Fibroblast of lung (primary cell): ENCODE data around the gene BBOF1. TPM values are rescaled to one million over a fixed set of nuclear protein-coding genes. Genes with fewer than 3 reads are reported as not detected.

Experiments
- DNase-seq, 2 donors: peaks; one replicate each; pipeline versions ENCODE4 v3.0.0 to v3.0.0-alpha.2; 2010; ENCODE audit warnings: low read depth in 2 of 2
- H2AFZ ChIP-seq: 2 replicates; pipeline ENCODE4 v1.5.1; 2012; ENCODE audit warnings: low read length, control low read depth, inconsistent platforms
- H3K27ac ChIP-seq: 2 replicates; pipeline ENCODE4 v1.5.1; 2011; ENCODE audit warnings: low read length, control low read depth; ENCODE audit not compliant: insufficient read depth
- H3K27me3 ChIP-seq: 2 replicates; pipeline ENCODE4 v1.5.1; 2011; ENCODE audit warnings: mild to moderate bottlenecking, low read length; ENCODE audit not compliant: control insufficient read depth, insufficient read depth
- H3K36me3 ChIP-seq: 2 replicates; pipeline ENCODE4 v1.5.1; 2011; ENCODE audit warnings: low read length; ENCODE audit not compliant: control insufficient read depth, insufficient read depth
- H3K4me1 ChIP-seq: 2 replicates; pipeline ENCODE4 v1.5.1; 2011; ENCODE audit warnings: low read length; ENCODE audit not compliant: control insufficient read depth, insufficient read depth; ENCODE audit errors: extremely low read depth
- H3K4me2 ChIP-seq: 2 replicates; pipeline ENCODE4 v1.5.1; 2011; ENCODE audit warnings: low read length, control low read depth; ENCODE audit not compliant: insufficient read depth; ENCODE audit errors: extremely low read depth
- H3K4me3 ChIP-seq, 4 experiments: fragments of 200-600 bp in 1 of 4; sonication (generic) in 1 of 4; replicated peaks in 1 of 4; 2 replicates each; pipeline ENCODE4 v1.5.1; 2011 to 2016; ENCODE audit warnings: low read length in 4 of 4, low read depth in 3 of 4, mild to moderate bottlenecking in 3 of 4, control low read depth in 2 of 4, inconsistent platforms in 1 of 4, mixed read lengths in 1 of 4; ENCODE audit not compliant: insufficient read depth in 1 of 4; ENCODE audit errors: control extremely low read depth in 1 of 4
- H3K79me2 ChIP-seq: 2 replicates; pipeline ENCODE4 v1.5.1; 2012; ENCODE audit warnings: mild to moderate bottlenecking, low read length, inconsistent platforms; ENCODE audit not compliant: control insufficient read depth, insufficient read depth
- H3K9ac ChIP-seq: 2 replicates; pipeline ENCODE4 v1.5.1; 2011; ENCODE audit warnings: mild to moderate bottlenecking, low read length, control low read depth; ENCODE audit not compliant: insufficient read depth
- H3K9me3 ChIP-seq: 2 replicates; pipeline ENCODE4 v1.5.1; 2012; ENCODE audit warnings: low read depth, low read length; ENCODE audit not compliant: control insufficient read depth, insufficient read depth
- H4K20me1 ChIP-seq: 2 replicates; pipeline ENCODE4 v1.5.1; 2011; ENCODE audit warnings: low read length; ENCODE audit not compliant: control insufficient read depth, insufficient read depth; ENCODE audit errors: extremely low read depth
- CTCF ChIP-seq, 2 donors: IDR thresholded peaks in 1 of 2; conservative IDR thresholded peaks in 1 of 2; 1 replicate in 1 of 2; 2 replicates in 1 of 2; pipeline ENCODE4 v1.5.1; 2011 to 2012; ENCODE audit warnings: low read length in 2 of 2, control low read depth in 1 of 2, inconsistent platforms in 1 of 2, low read depth in 1 of 2, mild to moderate bottlenecking in 1 of 2
- EZH2 ChIP-seq: IDR thresholded peaks from 2 replicates; pipeline ENCODE4 v1.5.1; 2012; ENCODE audit warnings: low read length, control low read depth, mild to moderate bottlenecking; ENCODE audit errors: missing control alignments
- polyA plus RNA-seq, 2 donors: library from polyadenylated mRNA; depleted of rRNA in 1 of 2; stranded (reverse) in 1 of 2; unstranded in 1 of 2; fragments of >200 nt; gene quantifications; 2 replicates each; pipeline ENCODE4 v1.2.1, GENCODE V29; 2011 to 2012; ENCODE audit warnings: missing spikeins in 1 of 2
- total RNA-seq: library from RNA; depleted of rRNA; stranded (reverse); fragments of >200 nt; gene quantifications from 2 replicates; pipeline ENCODE4 v1.2.1, GENCODE V29; 2014

Gene BBOF1
- total and polyA plus RNA-seq, 2 donors (not counting 1 experiment from before 2014, with no cell fraction given) = 3.8 to 7.8 TPM

DNA sequence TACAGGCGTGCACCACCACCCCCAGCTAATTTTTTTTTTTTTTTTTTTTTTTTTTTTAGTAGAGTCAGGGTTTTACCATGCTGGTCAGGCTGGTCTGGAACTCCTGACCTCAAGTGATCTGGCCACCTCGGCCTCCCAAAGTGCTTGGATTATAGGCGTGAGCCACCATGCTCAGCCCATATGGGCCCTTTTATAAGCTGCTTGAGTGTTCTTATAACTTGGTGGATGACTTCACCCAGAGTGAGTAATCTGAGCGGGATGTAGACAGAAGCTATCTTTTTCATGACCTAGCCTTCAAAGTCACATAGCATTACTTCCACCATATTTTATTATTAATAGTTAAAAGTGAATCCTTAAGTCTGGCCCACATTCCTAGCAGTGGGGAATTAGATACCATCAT, 16.4 kb downstream of the BBOF1 start:
- Histone ChIP-seq H3K9ac (no peak overlapping the region), H3K27ac (no peak overlapping the region), H3K27me3 (no peaks in the 10 kb centered on the region), H3K79me2 (no peaks in the 10 kb centered on the region), H4K20me1 (no peaks in the 10 kb centered on the region), H3K9me3 (no peaks in the 10 kb centered on the region), H3K36me3 (no peaks in the 10 kb centered on the region), H3K4me3 (no peak overlapping the region), H3K4me1 (no peaks in the 10 kb centered on the region), H3K4me2 (no peak overlapping the region), H2AFZ (no peak overlapping the region)
- peak; percentile 29 to 66 for DNase-seq
- TF ChIP-seq CTCF (conservative IDR thresholded peaks at IDR 0.05 in 1 of 2, IDR thresholded peaks at IDR 0.05 in 1 of 2; ENCODE audit: low read depth in 1 of 2, low read length in 2 of 2) (no peak), EZH2 (no peak)

- H3K9me3 ChIP-seq = no peaks in the 10 kb centered on the region
- H3K9ac ChIP-seq = no peak overlapping the region
- H3K4me2 ChIP-seq = no peak overlapping the region
- no peaks in the 10 kb centered on the region for H3K4me1 ChIP-seq
- H3K27ac ChIP-seq = no peak overlapping the region
- H3K4me3 ChIP-seq = no peak overlapping the region
- peak; percentile 20 to 55 for TF ChIP-seq CTCF (conservative IDR thresholded peaks at IDR 0.05 in 1 of 2, IDR thresholded peaks at IDR 0.05 in 1 of 2; ENCODE audit: low read depth in 1 of 2, low read length in 2 of 2)
- no peak for TF ChIP-seq EZH2
- no peaks in the 10 kb centered on the region for H4K20me1 ChIP-seq
- H2AFZ ChIP-seq = no peak overlapping the region
- H3K79me2 ChIP-seq = no peaks in the 10 kb centered on the region
- no peaks in the 10 kb centered on the region for H3K27me3 ChIP-seq
- DNase-seq = peak; percentile 46 to 76
- no peaks in the 10 kb centered on the region for H3K36me3 ChIP-seq
Measured at GRCh38 chr14:74038020-74038859, 19.1 kb downstream of the BBOF1 start.

DNA sequence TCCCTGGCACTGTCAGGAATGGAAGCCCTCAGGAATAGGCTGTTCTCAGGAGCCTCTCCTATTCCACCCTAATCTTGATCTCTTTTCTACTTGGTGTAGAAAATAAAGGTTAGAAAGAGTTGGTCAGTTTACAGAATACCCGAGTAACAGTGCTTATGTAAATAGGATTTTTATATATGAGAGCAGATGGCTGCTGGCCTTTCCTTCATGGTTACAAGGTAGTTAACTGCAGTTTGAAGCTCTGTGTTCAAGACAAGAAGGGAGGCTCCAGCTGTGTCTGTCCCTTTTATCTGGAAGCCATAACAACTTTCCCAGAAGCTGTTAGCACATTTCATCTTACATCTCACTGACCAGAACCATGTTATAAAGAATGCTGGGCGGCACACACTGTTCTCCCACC, 23.1 kb downstream of the BBOF1 start:
- H3K27ac ChIP-seq = no peak overlapping the region
- no peak overlapping the region for H3K4me3 ChIP-seq
- no peak overlapping the region for H3K9ac ChIP-seq
- no peaks in the 10 kb centered on the region for H3K4me1 ChIP-seq
- H2AFZ ChIP-seq = no peak overlapping the region
- no peak overlapping the region for H3K4me2 ChIP-seq
- no peaks in the 10 kb centered on the region for H4K20me1 ChIP-seq
- no peak for TF ChIP-seq CTCF (conservative IDR thresholded peaks at IDR 0.05 in 1 of 2, IDR thresholded peaks at IDR 0.05 in 1 of 2; ENCODE audit: low read depth in 1 of 2, low read length in 2 of 2)
- no peak for TF ChIP-seq EZH2
- no peaks in the 10 kb centered on the region for H3K36me3 ChIP-seq
- DNase-seq = no peak
- no peaks in the 10 kb centered on the region for H3K27me3 ChIP-seq
- H3K79me2 ChIP-seq = no peaks in the 10 kb centered on the region
- no peaks in the 10 kb centered on the region for H3K9me3 ChIP-seq
